Stimulated activated CD4-positive, alpha-beta T cell treated with anti-CD3 and anti-CD28 coated beads, Interleukin-15, amount 100 ng/mL, for 24 hours (primary cell): Measurements from ENCODE around the gene KRAS.

Experiments
- DNase-seq: peaks from one replicate; pipeline ENCODE4 v3.0.0-alpha.2; 2020

Gene KRAS

DNA sequence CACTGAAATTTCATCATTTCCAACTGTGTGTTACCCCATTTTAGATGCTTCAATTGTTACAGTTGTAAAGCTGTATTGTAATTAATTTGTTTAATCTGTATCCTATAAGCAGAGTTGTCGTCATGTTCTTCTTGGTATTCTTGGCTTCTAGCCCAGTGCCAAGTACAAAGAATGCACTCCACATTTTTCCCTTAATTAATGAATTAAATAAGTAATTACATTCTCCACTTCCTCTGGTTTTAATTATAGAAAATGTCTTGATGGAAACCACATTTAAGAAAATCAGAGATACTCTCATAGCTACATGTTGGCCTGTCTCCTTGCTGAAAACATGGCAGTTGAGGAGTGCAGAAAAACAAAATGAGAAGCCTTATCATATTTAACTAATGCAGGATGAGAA, 56.5 kb downstream of the KRAS start:
- DNase-seq: no peak

- no peak for DNase-seq
Measured at GRCh38 chr12:25190793-25191192, 59.9 kb downstream of the KRAS start.

DNA sequence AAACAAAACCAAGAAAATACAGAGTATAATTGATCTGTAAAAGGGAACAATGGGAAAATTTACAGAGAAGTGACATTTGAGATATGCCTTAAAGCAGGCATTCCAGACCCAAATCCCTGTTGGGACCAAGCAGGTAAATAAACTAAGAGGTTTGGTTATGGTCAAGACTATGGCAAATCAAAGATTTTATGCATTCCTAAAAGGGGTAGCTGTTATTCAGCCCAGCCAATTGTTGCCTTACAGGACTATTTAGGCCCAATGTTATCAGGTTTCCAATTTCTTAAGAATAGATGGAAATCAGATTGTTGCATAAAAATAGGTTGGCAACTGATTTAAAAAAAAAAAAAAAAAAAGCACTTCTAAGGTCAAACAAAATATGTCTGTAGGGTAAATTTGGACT, 61.1 kb downstream of the KRAS start:
- DNase-seq: no peak

GRCh38 chr12:25187781-25188180, 62.9 kb downstream of the KRAS start:
- no peak for DNase-seq

DNA sequence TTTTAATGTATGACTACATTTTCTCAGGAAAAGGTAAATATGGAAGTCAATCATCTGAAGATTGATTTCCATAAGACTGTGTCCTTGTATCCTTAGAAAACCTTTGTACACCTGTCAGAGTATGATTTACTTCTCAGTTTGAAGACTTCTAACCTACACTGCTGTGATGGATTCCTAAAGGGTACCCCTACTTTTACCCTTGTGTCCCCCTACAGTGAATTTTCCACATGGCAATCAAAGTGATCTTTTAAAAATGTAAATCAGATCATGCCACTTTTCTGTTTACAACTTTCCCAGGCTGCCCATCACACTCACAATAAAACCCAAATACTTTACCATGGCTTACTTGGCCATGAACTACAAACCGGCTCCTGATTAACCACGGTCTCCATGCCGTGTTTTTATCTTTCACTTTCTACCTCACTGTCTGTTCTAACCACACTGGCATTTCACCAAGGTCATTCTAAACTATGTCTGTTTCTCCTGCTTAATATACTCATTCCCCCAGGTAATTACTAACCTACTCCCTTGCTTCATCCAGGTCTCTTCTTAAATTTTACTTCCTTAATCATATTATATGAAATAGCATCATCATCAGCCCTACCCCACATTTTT, 63.8 kb downstream of the KRAS start:
- no peak for DNase-seq

DNA sequence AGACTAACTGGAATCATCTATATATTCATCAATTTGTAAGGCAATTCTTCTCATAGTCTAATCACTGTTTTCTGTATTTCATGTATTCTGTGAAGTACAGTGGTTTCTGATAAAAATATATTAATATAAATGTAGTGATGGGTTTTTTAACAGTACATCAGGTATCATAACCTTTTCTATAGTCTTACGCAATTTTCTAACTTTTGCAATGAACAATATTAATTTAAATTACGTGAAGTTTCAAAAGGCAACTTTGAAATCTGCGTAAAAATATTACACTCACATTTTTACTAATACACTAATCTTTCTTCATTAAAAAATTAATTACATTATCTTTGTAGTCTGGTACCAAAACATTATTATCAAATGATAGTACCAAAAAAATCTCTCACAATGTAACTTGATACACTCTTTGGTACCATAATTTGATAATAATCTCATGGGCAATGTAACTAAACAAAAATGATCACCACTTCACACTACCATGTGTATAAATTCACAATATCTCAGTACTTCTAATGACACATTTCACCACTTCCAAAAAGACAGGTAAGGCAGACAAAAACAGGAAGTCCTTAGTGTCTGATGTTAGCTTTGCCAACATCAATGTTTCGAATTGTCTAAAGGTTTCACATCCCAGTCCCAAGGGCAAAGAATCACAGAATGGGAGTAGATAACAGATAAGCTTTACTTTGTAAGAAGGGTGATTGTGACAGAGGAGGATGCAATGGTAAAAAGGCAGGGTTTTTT, 64.5 kb downstream of the KRAS start:
- DNase-seq: no peak

GRCh38 chr12:25184132-25184531, 66.6 kb downstream of the KRAS start:
- no peak for DNase-seq

DNA sequence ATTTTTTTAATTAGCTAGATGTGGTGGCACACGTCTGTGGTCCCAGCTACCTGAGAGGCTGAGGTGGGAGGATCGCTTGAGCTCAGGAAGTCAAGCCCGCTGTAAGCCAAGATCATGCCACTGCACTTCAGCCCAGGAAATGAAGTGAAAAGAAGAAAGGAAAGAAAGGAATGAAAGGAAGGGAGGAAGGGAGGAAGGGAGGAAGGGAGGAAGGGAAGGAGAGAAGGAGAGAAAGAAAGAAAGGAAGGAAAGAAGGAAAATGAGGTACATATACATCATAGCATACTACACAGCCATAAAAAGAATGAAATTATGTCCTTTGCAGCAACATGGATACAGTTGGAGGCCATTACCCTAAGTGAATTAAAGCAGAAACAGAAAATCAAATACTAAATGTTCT, 68.0 kb downstream of the KRAS start:
- DNase-seq: no peak

- DNase-seq: no peak
Measured at GRCh38 chr12:25162866-25163265, 87.9 kb downstream of the KRAS start.

DNA sequence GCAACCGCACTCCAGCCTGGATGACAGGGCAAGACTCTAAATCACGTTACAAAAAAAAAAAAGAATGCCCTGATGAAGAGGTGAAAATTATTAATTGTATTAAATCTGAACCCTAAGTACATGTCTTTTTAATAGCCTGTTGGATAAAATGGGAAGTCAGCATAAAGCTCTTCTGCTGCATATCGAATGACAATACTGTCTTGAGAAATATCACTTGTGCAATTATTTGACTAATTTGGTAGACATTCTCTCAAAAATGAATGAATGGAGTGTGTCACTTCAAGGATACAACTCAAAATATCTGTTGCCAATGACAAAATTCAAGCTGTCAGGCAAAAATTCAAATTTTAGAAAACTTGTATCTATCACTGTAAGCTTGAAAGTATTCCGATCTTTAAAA, 94.7 kb downstream of the KRAS start:
- DNase-seq: no peak

DNA sequence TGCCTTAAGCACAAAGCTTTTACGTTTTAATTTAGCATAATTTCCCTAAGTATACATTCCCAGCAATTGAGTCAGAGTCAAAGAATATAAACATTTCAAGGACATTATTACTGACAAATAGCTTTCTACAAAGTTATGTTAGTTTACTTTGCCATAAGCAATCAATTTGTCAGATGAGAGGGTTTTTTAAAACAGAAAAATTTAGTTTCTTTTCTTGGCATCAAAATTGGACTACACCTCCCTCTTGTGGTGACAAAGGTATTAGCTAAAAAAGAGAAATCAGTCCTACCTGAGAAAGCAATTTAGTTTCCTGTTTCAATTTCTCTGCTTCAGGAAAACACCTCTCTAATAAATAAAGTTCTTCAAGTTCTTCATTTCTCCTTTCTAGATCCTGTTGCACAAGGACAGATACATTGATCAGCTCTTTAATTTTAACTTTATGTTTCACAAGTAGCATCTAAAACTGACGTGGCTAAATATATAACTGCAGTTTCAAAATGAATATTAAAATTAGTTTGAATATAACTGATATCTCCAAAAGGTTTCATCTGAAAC, 95.6 kb downstream of the KRAS start:
- DNase-seq: no peak
